Osteoblast (primary cell): ENCODE results near the gene SLC44A5. TPM values are rescaled to one million over a fixed set of nuclear protein-coding genes. Genes with fewer than 3 reads are reported as not detected.
A peak's percentile ranks its signal among the peaks of the same experiment; 100 is the strongest.

ENCODE experiments used
- DNase-seq: peaks from one replicate; pipeline ENCODE4 v3.0.0; 2011; ENCODE audit warnings: low spot score, mixed read lengths; ENCODE audit not compliant: insufficient read length; ENCODE audit errors: missing footprints
- H2AFZ ChIP-seq: 2 replicates; pipeline ENCODE4 v1.6.0; 2011; ENCODE audit warnings: mild to moderate bottlenecking, low read length
- H3K27ac ChIP-seq: 2 replicates; pipeline ENCODE4 v1.5.1; 2011; ENCODE audit warnings: mild to moderate bottlenecking, low read depth, low read length, moderate library complexity
- H3K27me3 ChIP-seq: 2 replicates; pipeline ENCODE4 v1.6.0; 2012; ENCODE audit warnings: mild to moderate bottlenecking, control low read depth, inconsistent platforms, low read length, moderate library complexity; ENCODE audit not compliant: insufficient read depth
- H3K36me3 ChIP-seq: 2 replicates; pipeline ENCODE4 v1.5.1; 2011; ENCODE audit warnings: mild to moderate bottlenecking, low read length, control low read depth, moderate library complexity; ENCODE audit not compliant: insufficient read depth
- H3K4me1 ChIP-seq: 2 replicates; pipeline ENCODE4 v1.5.1; 2011; ENCODE audit warnings: mild to moderate bottlenecking, low read length, control low read depth, moderate library complexity; ENCODE audit not compliant: insufficient read depth
- H3K4me2 ChIP-seq: 2 replicates; pipeline ENCODE4 v1.6.0; 2011; ENCODE audit warnings: mild to moderate bottlenecking, low read length; ENCODE audit not compliant: insufficient read depth
- H3K4me3 ChIP-seq: fragments of 200-600 bp; sonication (generic); 3 replicates; pipeline ENCODE4 v1.5.1; 2012; ENCODE audit warnings: mild to moderate bottlenecking, low read length, inconsistent platforms; ENCODE audit not compliant: insufficient read depth
- H3K79me2 ChIP-seq: 2 replicates; pipeline ENCODE4 v1.6.0; 2012; ENCODE audit warnings: mild to moderate bottlenecking, low read length, control low read depth, inconsistent platforms; ENCODE audit not compliant: insufficient read depth
- H3K9me3 ChIP-seq: 2 replicates; pipeline ENCODE4 v1.5.1; 2011; ENCODE audit warnings: low read depth, low read length, control low read depth
- H4K20me1 ChIP-seq: 2 replicates; pipeline ENCODE4 v1.6.0; 2012; ENCODE audit warnings: mild to moderate bottlenecking, low read length, control low read depth; ENCODE audit not compliant: insufficient read depth
- total RNA-seq: library from RNA; depleted of rRNA; stranded (reverse); fragments of >200 nt; gene quantifications from 2 replicates; pipeline ENCODE4 v1.2.3, GENCODE V29; 2012
- TF ChIP-seq, protein P1 (sequence below): IDR thresholded peaks from 2 replicates; pipeline ENCODE4 v1.5.1; 2011; ENCODE audit warnings: mild to moderate bottlenecking, low read depth, low read length, moderate library complexity; ENCODE audit errors: extremely low read depth

The SLC44A5 gene
- total RNA-seq, 1 donor: 0.36 TPM

DNA sequence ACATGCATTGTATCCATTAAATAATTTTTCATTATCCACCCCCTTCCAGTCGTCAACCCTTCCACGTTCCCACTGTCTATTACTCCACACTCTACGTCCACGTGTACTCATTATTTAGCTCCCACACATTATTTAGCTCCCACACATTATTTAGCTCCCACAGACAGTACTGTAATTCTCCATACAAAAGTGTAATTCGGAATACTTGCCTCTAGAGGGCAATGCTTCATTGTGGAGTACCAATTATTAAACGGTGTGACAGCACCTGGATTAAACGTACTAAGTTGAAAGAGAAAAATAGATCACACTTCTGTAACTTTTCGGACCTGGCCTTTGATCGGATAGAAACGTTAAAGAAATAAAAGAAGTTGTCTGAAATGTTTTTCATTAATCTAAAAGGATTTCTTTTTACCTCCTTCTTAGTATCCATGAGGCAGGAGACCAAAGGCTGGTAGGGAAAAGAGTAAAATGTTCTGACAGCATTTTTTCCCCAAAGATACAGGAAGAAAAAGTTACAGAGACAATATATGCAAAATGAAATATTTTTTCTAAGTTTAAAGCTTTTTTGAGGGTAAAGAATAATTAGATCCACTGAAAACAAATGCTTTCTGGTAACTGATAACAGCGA is 377.5 kb downstream of the SLC44A5 start:
- Histone ChIP-seq H3K27me3 (no peaks in the 10 kb centered on the region), H3K4me1 (no peaks in the 10 kb centered on the region), H3K36me3 (no peaks in the 10 kb centered on the region), H3K27ac (no peak overlapping the region), H3K4me3 (no peak overlapping the region), H3K4me2 (no peak overlapping the region), H4K20me1 (no peaks in the 10 kb centered on the region), H2AFZ (no peak overlapping the region), H3K9me3 (no peaks in the 10 kb centered on the region), H3K79me2 (no peaks in the 10 kb centered on the region)
- TF ChIP-seq, protein P1, sequence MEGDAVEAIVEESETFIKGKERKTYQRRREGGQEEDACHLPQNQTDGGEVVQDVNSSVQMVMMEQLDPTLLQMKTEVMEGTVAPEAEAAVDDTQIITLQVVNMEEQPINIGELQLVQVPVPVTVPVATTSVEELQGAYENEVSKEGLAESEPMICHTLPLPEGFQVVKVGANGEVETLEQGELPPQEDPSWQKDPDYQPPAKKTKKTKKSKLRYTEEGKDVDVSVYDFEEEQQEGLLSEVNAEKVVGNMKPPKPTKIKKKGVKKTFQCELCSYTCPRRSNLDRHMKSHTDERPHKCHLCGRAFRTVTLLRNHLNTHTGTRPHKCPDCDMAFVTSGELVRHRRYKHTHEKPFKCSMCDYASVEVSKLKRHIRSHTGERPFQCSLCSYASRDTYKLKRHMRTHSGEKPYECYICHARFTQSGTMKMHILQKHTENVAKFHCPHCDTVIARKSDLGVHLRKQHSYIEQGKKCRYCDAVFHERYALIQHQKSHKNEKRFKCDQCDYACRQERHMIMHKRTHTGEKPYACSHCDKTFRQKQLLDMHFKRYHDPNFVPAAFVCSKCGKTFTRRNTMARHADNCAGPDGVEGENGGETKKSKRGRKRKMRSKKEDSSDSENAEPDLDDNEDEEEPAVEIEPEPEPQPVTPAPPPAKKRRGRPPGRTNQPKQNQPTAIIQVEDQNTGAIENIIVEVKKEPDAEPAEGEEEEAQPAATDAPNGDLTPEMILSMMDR: peak; percentile 66
- no peak for DNase-seq

DNA sequence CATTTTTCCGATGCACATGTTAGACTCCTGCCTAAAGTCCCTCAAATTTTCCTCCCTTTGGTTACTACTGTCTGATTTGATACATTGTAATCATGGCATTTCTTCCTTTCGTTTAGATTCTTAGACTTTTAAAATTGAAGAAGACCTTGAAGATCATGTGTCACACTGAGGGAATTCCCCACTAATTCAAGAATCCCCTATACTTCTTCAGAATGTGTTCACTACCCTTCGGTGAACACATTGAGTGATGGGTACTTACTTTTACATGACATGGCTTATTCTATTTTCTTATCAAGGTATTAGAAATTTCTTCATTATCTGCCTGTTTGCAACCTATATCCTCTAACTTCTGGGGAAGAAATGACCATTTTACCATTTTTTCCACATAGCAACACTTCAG is 390.8 kb downstream of the SLC44A5 start:
- Histone ChIP-seq H3K79me2 (no peaks in the 10 kb centered on the region), H2AFZ (no peak overlapping the region), H3K9me3 (no peaks in the 10 kb centered on the region), H3K4me1 (no peaks in the 10 kb centered on the region), H4K20me1 (no peaks in the 10 kb centered on the region), H3K4me2 (no peak overlapping the region), H3K36me3 (no peaks in the 10 kb centered on the region), H3K4me3 (no peak overlapping the region), H3K27me3 (no peaks in the 10 kb centered on the region), H3K27ac (no peak overlapping the region)
- TF ChIP-seq, protein P1: no peak
- no peak for DNase-seq

GRCh38 chr1:75214017-75214416 is 396.9 kb downstream of the SLC44A5 start:
- no peak overlapping the region for H3K4me3 ChIP-seq
- H2AFZ ChIP-seq: no peak overlapping the region
- H3K4me1 ChIP-seq: no peaks in the 10 kb centered on the region
- no peak overlapping the region for H3K27ac ChIP-seq
- H3K4me2 ChIP-seq: no peak overlapping the region
- no peaks in the 10 kb centered on the region for H4K20me1 ChIP-seq
- no peak for DNase-seq
- no peaks in the 10 kb centered on the region for H3K9me3 ChIP-seq
- no peaks in the 10 kb centered on the region for H3K79me2 ChIP-seq
- no peaks in the 10 kb centered on the region for H3K36me3 ChIP-seq
- TF ChIP-seq, protein P1: no peak
- H3K27me3 ChIP-seq: no peaks in the 10 kb centered on the region

- Histone ChIP-seq H2AFZ (no peak overlapping the region), H3K4me3 (no peak overlapping the region), H3K27me3 (no peaks in the 10 kb centered on the region), H4K20me1 (no peaks in the 10 kb centered on the region), H3K79me2 (no peaks in the 10 kb centered on the region), H3K36me3 (no peaks in the 10 kb centered on the region), H3K9me3 (no peaks in the 10 kb centered on the region), H3K4me1 (no peaks in the 10 kb centered on the region), H3K4me2 (no peak overlapping the region), H3K27ac (no peak overlapping the region)
- TF ChIP-seq, protein P1: no peak
- no peak for DNase-seq
Observed at GRCh38 chr1:75211648-75212047, 399.3 kb downstream of the SLC44A5 start.
